ENCODE data around the gene IL1RN.
A peak's percentile ranks its signal among the peaks of the same experiment; 100 is the strongest.

Gene IL1RN

GRCh38 chr2:113126845-113127645 lies at the start of gene IL1RN:
Gene IL1RN (plus strand): TSS chr2:113127598. CDS start chr2:113127625, 27 bp downstream.
- TF ChIP-seq CTCF (IDR thresholded peaks at IDR 0.05; ENCODE audit: extremely low read depth, insufficient read depth, missing control alignments): no peak
- no peak for DNase-seq (ENCODE audit: low spot score)
- in situ Hi-C loops (cut with MboI; ENCODE audit: low pct_unique_long_range_greater_than_20kb, low sequenced_read_pairs, unreplicated experiment): no loop called here

- in situ Hi-C loops (cut with MboI; ENCODE audit: low pct_unique_long_range_greater_than_20kb, low sequenced_read_pairs, unreplicated experiment): no loop called here
- no peak for TF ChIP-seq CTCF (IDR thresholded peaks at IDR 0.05; ENCODE audit: extremely low read depth, insufficient read depth, missing control alignments)
- no peak for DNase-seq (ENCODE audit: low spot score)
These were observed 49.5 kb upstream of the IL1RN start for GRCh38 chr2:113077921-113078320.

- TF ChIP-seq CTCF (IDR thresholded peaks at IDR 0.05; ENCODE audit: extremely low read depth, insufficient read depth, missing control alignments): no peak
- in situ Hi-C loops (cut with MboI; ENCODE audit: low pct_unique_long_range_greater_than_20kb, low sequenced_read_pairs, unreplicated experiment): no loop called here
- no peak for DNase-seq (ENCODE audit: low spot score)
These were observed 49.0 kb upstream of the IL1RN start for GRCh38 chr2:113078350-113078839.

GRCh38 chr2:113079131-113079530 lies 48.3 kb upstream of the IL1RN start:
- in situ Hi-C loops (cut with MboI; ENCODE audit: low pct_unique_long_range_greater_than_20kb, low sequenced_read_pairs, unreplicated experiment): no loop called here
- no peak for DNase-seq (ENCODE audit: low spot score)
- TF ChIP-seq CTCF (IDR thresholded peaks at IDR 0.05; ENCODE audit: extremely low read depth, insufficient read depth, missing control alignments): no peak

GRCh38 chr2:113080134-113080533 lies 47.3 kb upstream of the IL1RN start:
- in situ Hi-C loops (cut with MboI; ENCODE audit: low pct_unique_long_range_greater_than_20kb, low sequenced_read_pairs, unreplicated experiment): loop anchor here (10.0 kb wide), 1 partner anchor 125 kb away; no protein-coding TSS in a partner anchor
- peak; percentile 92 for TF ChIP-seq CTCF (IDR thresholded peaks at IDR 0.05; ENCODE audit: extremely low read depth, insufficient read depth, missing control alignments)
- peak; percentile 46 for DNase-seq (ENCODE audit: low spot score)

GRCh38 chr2:113081488-113082210 lies 45.7 kb upstream of the IL1RN start:
- in situ Hi-C loops (cut with MboI; ENCODE audit: low pct_unique_long_range_greater_than_20kb, low sequenced_read_pairs, unreplicated experiment): loop anchor here (10.0 kb wide), 1 partner anchor 123 kb away; no protein-coding TSS in a partner anchor
- no peak for TF ChIP-seq CTCF (IDR thresholded peaks at IDR 0.05; ENCODE audit: extremely low read depth, insufficient read depth, missing control alignments)

More at GRCh38 chr2:113081488-113082210, 45.7 kb upstream of the IL1RN start:
- no peak for DNase-seq (ENCODE audit: low spot score)

Measured in GM13977 (cell line).